Mucosa of descending colon (tissue), 3 donors: Measurements from ENCODE around the gene VPS54. TPM values are rescaled to one million over a fixed set of nuclear protein-coding genes. Genes with fewer than 3 reads are reported as not detected.

Experiments
- ATAC-seq: fragments of 200-7000 bp; cut with Tn5 transposase; one replicate; pipeline ENCODE4 v1.9.1; 2020; ENCODE audit warnings: mild to moderate bottlenecking, moderate library complexity
- DNase-seq, 3 donors: peaks; one replicate each; pipeline ENCODE4 v3.0.0-alpha.2; 2020
- H3K36me3 ChIP-seq: fragments of 200-600 bp; one replicate; pipeline ENCODE4 v1.8.0; 2021; ENCODE audit warnings: low read depth, mild to moderate bottlenecking
- H3K4me1 ChIP-seq: fragments of 200-600 bp; one replicate; pipeline ENCODE4 v1.8.0; 2021; ENCODE audit warnings: low read depth, mild to moderate bottlenecking
- H3K4me3 ChIP-seq: fragments of 200-600 bp; one replicate; pipeline ENCODE4 v1.8.0; 2021; ENCODE audit warnings: mild to moderate bottlenecking
- H3K9me3 ChIP-seq: fragments of 200-600 bp; one replicate; pipeline ENCODE4 v1.8.0; 2021; ENCODE audit warnings: mild to moderate bottlenecking
- CTCF ChIP-seq: fragments of 200-600 bp; IDR thresholded peaks from one replicate; pipeline ENCODE4 v1.8.0; 2022; ENCODE audit warnings: antibody characterized with exemption, mild to moderate bottlenecking
- intact Hi-C, 2 donors: fragments of 100-400 bp; cut with DNase I in 1 of 2; cut with micrococcal nuclease in 1 of 2; formaldehyde crosslinking; loops; one replicate each; pipeline versions ENCODE4 v1.11.0 to v1.11.1; 2022; cut with DNase I, micrococcal nuclease
- total RNA-seq, 3 donors: library from RNA; stranded (reverse); fragmentation: NEBNext Ultra II Directional in 2 of 3; extraction: Animal tissue kit (Norgen Biotek cat#: 25700) in 2 of 3; gene quantifications; one replicate each; pipeline versions ENCODE4 v1.2.1 to v1.2.4, GENCODE V29; 2021 to 2023
- donor health status: DM: no; HTN: no; CAD: no; lungs with moderate emphysema.
- donor health status: DM: no; HTN: no; CAD: no.
- donor health status: DM: no; HTN: yes; CAD: no.

VPS54 gene
- total RNA-seq, 3 donors from 2014 or later = 18.1 to 25.7 (median 21.9) TPM

DNA sequence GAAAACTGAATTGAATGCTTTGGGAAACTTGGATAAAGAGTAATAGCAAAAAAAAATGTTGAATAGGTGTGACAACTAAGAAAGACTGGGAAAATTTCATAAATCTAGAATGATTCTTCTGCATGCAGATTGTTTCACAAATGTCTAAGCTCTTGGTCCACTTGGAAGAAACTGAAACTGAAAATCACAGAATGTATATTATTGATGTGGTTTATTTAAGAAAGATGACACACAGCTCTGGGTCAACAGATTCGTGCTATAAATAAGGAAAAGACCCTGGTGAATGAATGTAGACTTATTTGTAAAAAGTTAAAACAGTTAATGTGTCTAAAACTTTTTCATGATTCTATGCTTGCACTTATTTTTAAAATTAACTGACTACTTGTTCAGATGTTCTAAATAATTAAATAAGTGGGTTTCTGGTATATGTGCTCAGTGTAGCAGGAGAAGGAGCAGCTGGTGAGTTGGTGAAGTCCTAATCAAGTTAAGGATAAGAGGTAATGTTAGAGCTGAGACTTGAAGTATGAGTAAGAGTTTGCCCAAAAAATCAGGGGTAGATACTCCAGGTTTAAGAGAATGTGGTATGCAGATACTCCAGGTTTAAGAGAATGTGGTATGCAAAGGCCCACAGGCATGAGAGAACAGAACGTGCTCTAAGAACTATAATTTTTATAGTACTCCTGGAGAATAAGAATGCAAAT is 153.1 kb downstream of the VPS54 start:
- DNase-seq (no peak), ATAC-seq (no peak)
- peaks cover 14% of the 10 kb centered on the region for H3K4me1 ChIP-seq
- no peak overlapping the region for H3K4me3 ChIP-seq
- intact Hi-C loops = no loop called here
- H3K9me3 ChIP-seq = no peaks in the 10 kb centered on the region
- no peak for TF ChIP-seq CTCF
- H3K36me3 ChIP-seq = no peaks in the 10 kb centered on the region

DNA sequence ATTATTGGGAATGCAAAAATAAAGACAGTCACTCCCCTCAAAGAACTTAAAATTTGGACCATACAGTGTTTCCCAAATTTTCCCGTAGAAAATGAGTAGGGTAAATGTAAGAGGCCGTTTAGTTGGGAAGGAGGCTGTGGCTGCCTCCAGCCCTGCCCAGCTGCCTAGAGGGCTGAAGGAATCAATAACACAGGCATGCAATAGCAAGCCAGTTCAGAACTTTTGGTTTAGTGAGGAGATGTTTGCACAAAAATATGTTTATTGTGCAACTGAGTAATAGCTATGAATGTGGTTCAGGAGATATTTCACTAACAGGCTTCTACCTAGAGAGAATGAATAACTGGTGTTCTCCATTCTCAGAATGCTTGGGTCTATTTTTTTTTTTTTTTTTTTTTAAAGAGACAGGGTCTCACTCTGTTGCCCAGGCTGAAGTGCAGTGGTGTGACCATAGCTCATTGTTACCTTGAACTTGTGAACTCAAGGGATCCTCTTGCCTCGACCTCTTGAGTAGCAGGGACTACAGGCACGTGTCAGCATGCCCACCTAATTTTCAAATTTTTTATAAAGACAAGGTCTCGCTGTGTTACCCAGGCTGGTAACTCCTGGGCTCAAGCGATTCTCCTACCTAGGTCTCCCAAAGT is 153.9 kb downstream of the VPS54 start:
- Histone ChIP-seq H3K9me3 (no peaks in the 10 kb centered on the region), H3K4me3 (no peak overlapping the region), H3K4me1 (peaks cover 14% of the 10 kb centered on the region), H3K36me3 (no peaks in the 10 kb centered on the region)
- TF ChIP-seq CTCF = no peak
- intact Hi-C loops = no loop called here
- ATAC-seq (no peak), DNase-seq (no peak)

- no peak overlapping the region for H3K4me3 ChIP-seq
- no peaks in the 10 kb centered on the region for H3K36me3 ChIP-seq
- DNase-seq = no peak
- TF ChIP-seq CTCF = no peak
- intact Hi-C loops = no loop called here
- ATAC-seq = no peak
- no peaks in the 10 kb centered on the region for H3K9me3 ChIP-seq
- H3K4me1 ChIP-seq = peaks cover 14% of the 10 kb centered on the region
Observed at GRCh38 chr2:63863707-63864106, 155.5 kb downstream of the VPS54 start.

GRCh38 chr2:63862806-63863205 is 156.4 kb downstream of the VPS54 start:
- ATAC-seq = peak; percentile 93
- H3K36me3 ChIP-seq = no peaks in the 10 kb centered on the region
- H3K4me3 ChIP-seq = no peak overlapping the region
- TF ChIP-seq CTCF = no peak
- H3K9me3 ChIP-seq = no peaks in the 10 kb centered on the region
- H3K4me1 ChIP-seq = peaks cover 14% of the 10 kb centered on the region
- intact Hi-C loops = no loop called here
- no peak for DNase-seq

GRCh38 chr2:63861220-63861822 is 157.9 kb downstream of the VPS54 start:
- Histone ChIP-seq H3K9me3 (no peaks in the 10 kb centered on the region), H3K4me1 (peaks cover 14% of the 10 kb centered on the region), H3K36me3 (no peaks in the 10 kb centered on the region), H3K4me3 (no peak overlapping the region)
- no peak for TF ChIP-seq CTCF
- intact Hi-C loops = no loop called here
- ATAC-seq (peak; percentile 73), DNase-seq (peak in 1 of 3 donors; percentile 79)
